ENCODE data around the gene NAALADL2. TPM values are rescaled to one million over a fixed set of nuclear protein-coding genes. Genes with fewer than 3 reads are reported as not detected.

Gene NAALADL2
- total and polyA plus RNA-seq, 2 of the 4 experiments (the other 2 are of a cell fraction) = 3.8 to 19.2 TPM

DNA sequence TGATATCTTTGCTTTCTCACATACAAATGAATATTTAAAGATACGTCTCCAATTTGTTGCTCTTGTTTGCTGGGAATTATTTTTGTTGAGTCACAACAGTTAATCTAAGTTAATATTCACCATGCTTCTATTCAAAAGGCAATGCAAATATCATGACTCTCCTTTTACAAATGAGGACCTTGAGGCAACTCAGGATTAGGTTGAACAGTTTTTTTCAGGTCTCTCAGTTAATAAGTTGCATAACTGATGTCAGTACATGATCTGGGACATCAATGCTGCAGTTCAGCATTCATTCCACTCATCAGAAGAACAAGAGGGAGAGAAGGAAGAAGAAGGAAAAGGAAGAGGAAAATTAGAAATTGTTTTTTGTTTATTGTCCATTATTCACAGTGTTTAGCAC, 781 bp upstream of the NAALADL2 start:
- Histone ChIP-seq H2AFZ (replicated peaks; ENCODE audit: low read length, poor library complexity) (no peak overlapping the region), H2AK9ac (replicated peaks; ENCODE audit: low read depth, low read length, poor library complexity) (no peak overlapping the region), H3K23ac (ENCODE audit: low read depth, low read length) (no peak overlapping the region), H2BK20ac (ENCODE audit: low read depth, low read length) (no peak overlapping the region; the same call in 1 of the 2 replicates), H3K36me3 (ENCODE audit: control insufficient read depth, insufficient read depth, low read length) (no peaks in the 10 kb centered on the region), H3K4me1 (ENCODE audit: control insufficient read depth, insufficient read depth, low read length) (peaks cover 2% of the 10 kb centered on the region; the same call in 1 of the 2 replicates), H2AK5ac (ENCODE audit: low read depth, low read length) (no peak overlapping the region), H3K56ac (ENCODE audit: extremely low read depth, insufficient read depth, low read length) (no peak overlapping the region; the same call in 1 of the 2 replicates), H3K9ac (ENCODE audit: low read depth, low read length) (no peak overlapping the region), H4K91ac (ENCODE audit: insufficient read depth, low read depth, low read length) (no peak overlapping the region), H4K5ac (ENCODE audit: low read depth, low read length) (no peak overlapping the region), H3K9me3 (ENCODE audit: control insufficient read depth, insufficient read depth, low read length) (no peaks in the 10 kb centered on the region), H3K14ac (replicated peaks; ENCODE audit: low read depth, low read length) (no peak overlapping the region; the same call in 1 of the 2 replicates), H3K4me2 (ENCODE audit: low read depth, low read length) (no peak overlapping the region; the same call in 1 of the 2 replicates), H4K8ac (ENCODE audit: low read depth in 2 of 2, low read length in 2 of 2) (peak overlapping the region in 1 of 2 experiments; percentile 67; a peak in 1 of 4 replicates), H2BK5ac (ENCODE audit: low read depth, low read length, poor library complexity, severe bottlenecking) (no peak overlapping the region), H3K9me1 (ENCODE audit: insufficient read depth, low read length) (no peaks in the 10 kb centered on the region), H4K20me1 (ENCODE audit: insufficient read depth, low read length) (no peaks in the 10 kb centered on the region), H3K4ac (ENCODE audit: low read depth, low read length) (no peak overlapping the region; the same call in 1 of the 2 replicates), H2BK15ac (ENCODE audit: low read depth, low read length) (no peak overlapping the region; the same call in 2 of the 3 replicates), H3K27ac (ENCODE audit: insufficient read depth, low read length) (no peak overlapping the region), H3K27me3 (ENCODE audit: control insufficient read depth, insufficient read depth, low read length) (no peaks in the 10 kb centered on the region), H2BK120ac (ENCODE audit: low read depth, low read length) (peak overlapping the region; percentile 39; the same call in 1 of the 2 replicates), H3K18ac (ENCODE audit: low read depth, low read length) (peak overlapping the region; percentile 33; the same call in 1 of the 2 replicates), H3K4me3 (ENCODE audit: insufficient read depth, low read depth, low read length) (no peak overlapping the region), H3K79me1 (ENCODE audit: low read depth in 1 of 2, low read length in 2 of 2) (no peaks in the 10 kb centered on the region)
- no CpG with 5 or more reads among the region's 1 CpG for WGBS, 2 experiments (ENCODE audit: extremely low coverage in 2 of 2, insufficient read length in 1 of 2)
- in situ Hi-C loops (cut with MboI; ENCODE audit: low sequenced_read_pairs) (no loop called here), dilution Hi-C loops (cut with HindIII; ENCODE audit: low sequenced_read_pairs, unreplicated experiment) (no loop called here), intact Hi-C loops (cut with micrococcal nuclease) (loop anchor here (10.0 kb wide), 1 partner anchor 286 kb away; no protein-coding TSS in a partner anchor)
- ChIA-PET POLR2A (ENCODE audit: unreplicated experiment) (no interaction called here), CTCF (no interaction called here)
- BruUV-seq (replicated peaks) = no TSS peak
- DNase-seq = no peak
- ATAC-seq (ENCODE audit: low read depth) = no peak
- TF ChIP-seq SMC3 (IDR thresholded peaks at IDR 0.05; ENCODE audit: low read depth, low read length) = no peak
- no peak for TF ChIP-seq CTCF (conservative IDR thresholded peaks at IDR 0.05; ENCODE audit: low read depth, low read length)
- no peak for TF ChIP-seq RCOR1 (IDR thresholded peaks at IDR 0.05; ENCODE audit: insufficient replicate concordance, low read length)
- TF ChIP-seq ELK1 (IDR thresholded peaks at IDR 0.05; ENCODE audit: borderline replicate concordance, low read depth, low read length) = no peak
- no peak for TF ChIP-seq POLR2A (IDR thresholded peaks at IDR 0.05; ENCODE audit: low read depth, low read length)
- TF ChIP-seq, protein P1, sequence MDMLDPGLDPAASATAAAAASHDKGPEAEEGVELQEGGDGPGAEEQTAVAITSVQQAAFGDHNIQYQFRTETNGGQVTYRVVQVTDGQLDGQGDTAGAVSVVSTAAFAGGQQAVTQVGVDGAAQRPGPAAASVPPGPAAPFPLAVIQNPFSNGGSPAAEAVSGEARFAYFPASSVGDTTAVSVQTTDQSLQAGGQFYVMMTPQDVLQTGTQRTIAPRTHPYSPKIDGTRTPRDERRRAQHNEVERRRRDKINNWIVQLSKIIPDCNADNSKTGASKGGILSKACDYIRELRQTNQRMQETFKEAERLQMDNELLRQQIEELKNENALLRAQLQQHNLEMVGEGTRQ (IDR thresholded peaks at IDR 0.05; ENCODE audit: low read depth, low read length) = no peak
- no peak for TF ChIP-seq RAD21 (IDR thresholded peaks at IDR 0.05; ENCODE audit: low read length)
- no peak for TF ChIP-seq MXI1 (IDR thresholded peaks at IDR 0.05; ENCODE audit: borderline replicate concordance, low read depth, low read length)
- no peak for TF ChIP-seq MAFK (IDR thresholded peaks at IDR 0.05; ENCODE audit: low read depth, low read length)
- no peak for TF ChIP-seq CEBPB (IDR thresholded peaks at IDR 0.05; ENCODE audit: low read depth, low read length)
- TF ChIP-seq NFE2L2 (IDR thresholded peaks at IDR 0.05; ENCODE audit: low read depth, low read length) = no peak
- TF ChIP-seq RFX5 (IDR thresholded peaks at IDR 0.05; ENCODE audit: low read depth, low read length) = no peak
- no peak for TF ChIP-seq CHD1 (IDR thresholded peaks at IDR 0.05; ENCODE audit: low read depth, low read length)
- no peak for TF ChIP-seq MAZ (IDR thresholded peaks at IDR 0.05; ENCODE audit: borderline replicate concordance, low read depth, low read length)
- TF ChIP-seq FOS (IDR thresholded peaks at IDR 0.05; ENCODE audit: low read depth, low read length) = no peak
- no peak for TF ChIP-seq BHLHE40 (IDR thresholded peaks at IDR 0.05; ENCODE audit: low read depth, low read length)

All from IMR-90 (cell line).